K562 (cell line): ENCODE measurements around the gene SLC1A3. TPM values are rescaled to one million over a fixed set of nuclear protein-coding genes. Genes with fewer than 3 reads are reported as not detected.

Experiments used
- ATAC-seq: fragments of 200-7000 bp; cut with Tn5 transposase; 3 replicates; pipeline ENCODE4 v1.9.1; 2020; ENCODE audit warnings: moderate library complexity
- BruUV-seq: library from RNA; stranded (reverse); fragments of 400-500 nt; replicated peaks from 2 replicates; lab custom pipeline; 2021; lab: Mats Ljungman, UMichigan
- CTCF ChIA-PET: fragments of 300-600 bp; formaldehyde crosslinking; extraction: SDS; loops from one replicate; lab custom pipeline; 2021; ENCODE audit warnings: low intra/inter-chr PET ratio; lab: Yijun Ruan, JAX
- POLR2A ChIA-PET: fragments of 300-600, 350-650 bp; sonication (Branson Sonifier 250); formaldehyde crosslinking; extraction: SDS; loops from one replicate; lab custom pipeline; 2021; ENCODE audit warnings: antibody characterized with exemption, inconsistent platforms; lab: Yijun Ruan, JAX
- DNase-seq, 4 experiments: peaks; one replicate each; pipeline versions ENCODE4 v3.0.0 to v3.0.0-alpha.2; 2011 to 2018; ENCODE audit warnings: low spot score in 3 of 4, mixed read lengths in 3 of 4; ENCODE audit errors: extremely low read depth in 1 of 4
- FAIRE-seq: peaks from 2 replicates; lab custom pipeline; 2011; peaks lifted over from hg19 to GRCh38; lab: Jason Lieb, UNC
- H2AFZ ChIP-seq: 2 replicates; pipeline ENCODE4 v1.6.0; 2011; ENCODE audit warnings: low read depth, low read length, control low read depth, inconsistent platforms
- H3K27ac ChIP-seq: fragments of 200-600 bp; 3 replicates; pipeline ENCODE4 v1.8.0; 2011; ENCODE audit warnings: low read depth, mild to moderate bottlenecking, control low read depth, inconsistent platforms, low read length, moderate library complexity, mixed read lengths; ENCODE audit errors: extremely low read depth
- H3K27me3 ChIP-seq, 2 experiments: fragments of 300-600 bp in 1 of 2; 2 replicates in 1 of 2; 3 replicates in 1 of 2; pipeline versions ENCODE4 v1.6.0 to v1.8.0; 2011; ENCODE audit warnings: inconsistent platforms in 2 of 2, low read length in 2 of 2, mild to moderate bottlenecking in 1 of 2, mixed read lengths in 1 of 2, moderate library complexity in 1 of 2; ENCODE audit not compliant: control insufficient read depth in 2 of 2, insufficient read depth in 2 of 2
- H3K36me3 ChIP-seq: fragments of 300-600 bp; 3 replicates; pipeline ENCODE4 v1.8.0; 2011; ENCODE audit warnings: mild to moderate bottlenecking, low read length, inconsistent platforms; ENCODE audit not compliant: control insufficient read depth, insufficient read depth
- H3K4me1 ChIP-seq, 2 experiments: fragments of 200-600 bp in 1 of 2; replicated peaks in 1 of 2; 2 replicates in 1 of 2; 3 replicates in 1 of 2; pipeline versions ENCODE4 v1.5.1 to v1.8.0; 2011; ENCODE audit warnings: inconsistent platforms in 2 of 2, low read length in 2 of 2, mild to moderate bottlenecking in 1 of 2, mixed read lengths in 1 of 2, moderate library complexity in 1 of 2; ENCODE audit not compliant: control insufficient read depth in 2 of 2, insufficient read depth in 2 of 2
- H3K4me2 ChIP-seq: 2 replicates; pipeline ENCODE4 v1.6.1; 2011; ENCODE audit warnings: low read length, control low read depth, inconsistent platforms, mixed read lengths; ENCODE audit not compliant: insufficient read depth
- H3K4me3 ChIP-seq: fragments of 200-600 bp; sonication (generic), shearing (Covaris generic); 2 replicates; pipeline ENCODE4 v1.5.1; 2016; ENCODE audit warnings: control low read depth, inconsistent platforms
- H3K79me2 ChIP-seq: fragments of 200-600 bp; 3 replicates; pipeline ENCODE4 v1.8.0; 2011; ENCODE audit warnings: low read length, inconsistent platforms; ENCODE audit not compliant: control insufficient read depth, insufficient read depth
- H3K9ac ChIP-seq, 2 experiments: 2 replicates each; pipeline versions ENCODE4 v1.6.0 to v1.6.1; 2011; ENCODE audit warnings: low read depth in 2 of 2, low read length in 2 of 2, control low read depth in 1 of 2, inconsistent platforms in 1 of 2, mild to moderate bottlenecking in 1 of 2, mixed read lengths in 1 of 2; ENCODE audit not compliant: insufficient read depth in 1 of 2
- H3K9me1 ChIP-seq: one replicate; pipeline ENCODE4 v1.6.0; 2011; ENCODE audit warnings: inconsistent platforms, mild to moderate bottlenecking, low read length, moderate library complexity; ENCODE audit not compliant: control insufficient read depth, insufficient read depth
- H3K9me3 ChIP-seq: replicated peaks from 2 replicates; pipeline ENCODE4 v1.5.1; 2011; ENCODE audit warnings: low read depth, low read length, inconsistent platforms; ENCODE audit not compliant: control insufficient read depth, insufficient read depth
- H4K20me1 ChIP-seq: replicated peaks from 2 replicates; pipeline ENCODE4 v1.6.1; 2011; ENCODE audit warnings: low read length, inconsistent platforms, mixed read lengths; ENCODE audit not compliant: control insufficient read depth, insufficient read depth
- ARID1B ChIP-seq: fragments of 450-650 bp; IDR thresholded peaks from 2 replicates; pipeline ENCODE4 v1.6.1; 2016; ENCODE audit warnings: antibody characterized with exemption, mild to moderate bottlenecking, inconsistent platforms
- CSDE1 ChIP-seq, 2 experiments: fragments of 450-650 bp; IDR thresholded peaks; 2 replicates each; pipeline ENCODE4 v1.6.1; 2016; ENCODE audit warnings: mild to moderate bottlenecking in 1 of 2
- ERF ChIP-seq: fragments of 450-650 bp; formaldehyde crosslinking; IDR thresholded peaks from 2 replicates; pipeline ENCODE4 v1.4.0; 2020; ENCODE audit warnings: mild to moderate bottlenecking, mixed read lengths
- HNRNPL ChIP-seq: fragments of 200-400 bp; formaldehyde crosslinking; IDR thresholded peaks from 2 replicates; pipeline ENCODE4 v1.6.1; 2017; ENCODE audit warnings: low read depth, mild to moderate bottlenecking, low read length
- MCM5 ChIP-seq: fragments of 450-650 bp; IDR thresholded peaks from 2 replicates; pipeline ENCODE4 v1.6.1; 2016; ENCODE audit warnings: low read depth
- MYC ChIP-seq, 2 experiments: fragments of 250-450 bp in 1 of 2; sonication (Bioruptor Pico) in 1 of 2; IDR thresholded peaks; 2 replicates each; pipeline versions ENCODE4 v1.5.1 to v1.6.1; 2012 to 2021; ENCODE audit warnings: low read depth in 2 of 2, borderline replicate concordance in 1 of 2, improper control_type of control experiment in 1 of 2, low read length in 1 of 2, mild to moderate bottlenecking in 1 of 2, moderate library complexity in 1 of 2
- RBM17 ChIP-seq: fragments of 200-400 bp; formaldehyde crosslinking; IDR thresholded peaks from 2 replicates; pipeline ENCODE4 v1.6.1; 2017; ENCODE audit warnings: low read depth, mild to moderate bottlenecking, low read length, borderline replicate concordance
- SMARCA5 ChIP-seq: fragments of 450-650 bp; IDR thresholded peaks from 2 replicates; pipeline ENCODE4 v1.6.1; 2016
- SOX6 ChIP-seq: fragments of 450-650 bp; IDR thresholded peaks from 2 replicates; pipeline ENCODE4 v1.6.1; 2014; ENCODE audit warnings: mild to moderate bottlenecking
- SP1 ChIP-seq: sonication (generic); formaldehyde crosslinking; IDR thresholded peaks from 2 replicates; pipeline ENCODE4 v1.8.1; 2022; ENCODE audit warnings: mild to moderate bottlenecking, missing genetic modification reagents
- TAF15 ChIP-seq: fragments of 200-400 bp; formaldehyde crosslinking; IDR thresholded peaks from 2 replicates; pipeline ENCODE4 v1.6.1; 2017; ENCODE audit warnings: mild to moderate bottlenecking, low read depth, low read length, moderate library complexity
- TCF3 ChIP-seq: sonication (generic); formaldehyde crosslinking; IDR thresholded peaks from 2 replicates; pipeline ENCODE4 v1.4.0; 2020; ENCODE audit warnings: mild to moderate bottlenecking, missing genetic modification reagents
- ZEB2 ChIP-seq: fragments of 450-650 bp; IDR thresholded peaks from 2 replicates; pipeline ENCODE4 v1.6.1; 2016
- ZNF274 ChIP-seq: IDR thresholded peaks from 2 replicates; pipeline ENCODE4 v1.6.1; 2011; ENCODE audit warnings: low read depth, mild to moderate bottlenecking, low read length, moderate library complexity, borderline replicate concordance
- ZNF583 ChIP-seq: fragments of 250-450 bp; sonication (Bioruptor Pico); IDR thresholded peaks from 2 replicates; pipeline ENCODE4 v1.4.0; 2020
- ZNF699 ChIP-seq: fragments of 250-450 bp; sonication (Bioruptor Pico); IDR thresholded peaks from 2 replicates; pipeline ENCODE4 v1.8.0; 2021; ENCODE audit warnings: mild to moderate bottlenecking, moderate library complexity; ENCODE audit not compliant: insufficient replicate concordance
- WGBS: fragments of 100-300 bp; shearing (Covaris generic); methylation state at CpG from one replicate; pipeline ENCODE4 v1.1.6; 2016; ENCODE audit warnings: low coverage, mixed read lengths; ENCODE audit not compliant: insufficient coverage; ENCODE audit errors: missing lambda C conversion rate; 5-methylcytosine and 5-hydroxymethylcytosine counted together
- in situ Hi-C: fragments of 300-500 bp; cut with MboI; formaldehyde crosslinking; loops from 4 replicates; pipeline ENCODE4 v1.15.0; 2018; ENCODE audit warnings: inconsistent platforms, mixed read lengths
- intact Hi-C: fragments of 100-400 bp; cut with micrococcal nuclease; formaldehyde crosslinking; loops from 2 replicates; pipeline ENCODE4 v1.14.2; 2022
- polyA plus RNA-seq, 8 experiments: library from polyadenylated mRNA; depleted of rRNA in 4 of 8; stranded (reverse) in 5 of 8; unstranded in 3 of 8; fragments of >200 nt; fragmentation: Nextera tagmentation in 2 of 8; fragmentation: Illumina TruSeq in 1 of 8; extraction: Ambion mirVana in 2 of 8; extraction: Trizol in 1 of 8; gene quantifications; 2 replicates each; pipeline versions ENCODE4 v1.2.1 to v1.2.3, GENCODE V29; 2011 to 2014; ENCODE audit warnings: inconsistent platforms in 1 of 8, missing spikeins in 1 of 8
- total RNA-seq, 7 experiments: library from RNA; depleted of rRNA in 6 of 7; stranded (reverse); fragments of >200 nt in 6 of 7; fragmentation: Illumina TruSeq in 2 of 7; extraction: Trizol in 2 of 7; gene quantifications; 2 replicates each; pipeline versions ENCODE4 v1.2.1 to v1.2.3, GENCODE V29; 2011 to 2021; ENCODE audit warnings: low replicate concordance in 1 of 7
- TF ChIP-seq, protein P1 (sequence below), 2 experiments: fragments of 450-650 bp; conservative IDR thresholded peaks; 2 replicates each; pipeline ENCODE4 v1.6.1; 2017; ENCODE audit warnings: mild to moderate bottlenecking in 2 of 2, moderate library complexity in 2 of 2
- TF ChIP-seq, protein P2 (sequence below): IDR thresholded peaks from 2 replicates; pipeline ENCODE4 v1.6.1; 2011; ENCODE audit not compliant: insufficient read length; ENCODE audit errors: extremely low read depth
- TF ChIP-seq, protein P3 (sequence below): sonication (generic); formaldehyde crosslinking; IDR thresholded peaks from 2 replicates; pipeline ENCODE4 v1.8.0; 2022; ENCODE audit warnings: mild to moderate bottlenecking, low read depth, missing genetic modification reagents
- TF ChIP-seq, protein P4 (sequence below), 2 experiments: IDR thresholded peaks; 2 replicates each; pipeline ENCODE4 v1.6.1; 2011; ENCODE audit warnings: borderline replicate concordance in 1 of 2, control low read depth in 1 of 2, low read depth in 1 of 2, low read length in 1 of 2, mild to moderate bottlenecking in 1 of 2, mixed read lengths in 1 of 2, moderate library complexity in 1 of 2; ENCODE audit not compliant: insufficient read depth in 1 of 2, insufficient read length in 1 of 2, poor library complexity in 1 of 2, severe bottlenecking in 1 of 2; ENCODE audit errors: extremely low read depth in 1 of 2

The SLC1A3 gene
- total and polyA plus RNA-seq, 9 of the 15 experiments (the other 6 are each of a cell fraction or from before 2014, with no cell fraction given): 0.13 TPM; not detected in 8

DNA sequence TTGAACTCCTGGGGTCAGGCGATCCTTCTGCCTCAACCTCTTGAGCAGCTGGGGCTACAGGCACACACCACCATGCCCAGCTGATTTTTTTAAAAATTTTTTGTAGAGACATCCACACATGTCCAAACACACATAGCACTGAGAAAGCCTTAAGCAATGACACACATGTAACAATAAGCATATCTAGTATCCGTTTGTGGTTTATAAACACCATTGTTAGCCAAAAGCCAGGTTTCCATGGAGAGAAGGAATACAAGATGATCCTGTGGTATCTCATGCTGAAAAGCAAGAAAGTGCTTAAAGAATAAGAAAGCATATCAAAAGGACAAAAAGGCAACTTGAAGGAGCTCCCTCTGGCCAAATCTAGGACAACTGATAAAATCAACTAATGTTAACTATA is 29.7 kb upstream of the SLC1A3 start:
- BruUV-seq: no TSS peak
- intact Hi-C loops (no loop called here), in situ Hi-C loops (no loop called here)
- DNase-seq (no peak), ATAC-seq (no peak), FAIRE-seq (no peak)
- POLR2A ChIA-PET: no interaction called here
- Histone ChIP-seq H3K9me3 (no peaks in the 10 kb centered on the region), H3K9ac (no peak overlapping the region), H4K20me1 (no peaks in the 10 kb centered on the region), H3K27me3 (peaks cover 0 to 5% of the 10 kb centered on the region in 2 experiments; a peak in 3 of 5 replicates), H3K36me3 (no peaks in the 10 kb centered on the region), H3K4me3 (no peak overlapping the region), H3K79me2 (no peaks in the 10 kb centered on the region), H3K4me2 (no peak overlapping the region), H2AFZ (no peak overlapping the region), H3K4me1 (no peaks in the 10 kb centered on the region), H3K27ac (no peak overlapping the region), H3K9me1 (no peaks in the 10 kb centered on the region)
- 0% methylated on average over 2 of the region's 2 CpGs for WGBS
- TF ChIP-seq, protein P1, sequence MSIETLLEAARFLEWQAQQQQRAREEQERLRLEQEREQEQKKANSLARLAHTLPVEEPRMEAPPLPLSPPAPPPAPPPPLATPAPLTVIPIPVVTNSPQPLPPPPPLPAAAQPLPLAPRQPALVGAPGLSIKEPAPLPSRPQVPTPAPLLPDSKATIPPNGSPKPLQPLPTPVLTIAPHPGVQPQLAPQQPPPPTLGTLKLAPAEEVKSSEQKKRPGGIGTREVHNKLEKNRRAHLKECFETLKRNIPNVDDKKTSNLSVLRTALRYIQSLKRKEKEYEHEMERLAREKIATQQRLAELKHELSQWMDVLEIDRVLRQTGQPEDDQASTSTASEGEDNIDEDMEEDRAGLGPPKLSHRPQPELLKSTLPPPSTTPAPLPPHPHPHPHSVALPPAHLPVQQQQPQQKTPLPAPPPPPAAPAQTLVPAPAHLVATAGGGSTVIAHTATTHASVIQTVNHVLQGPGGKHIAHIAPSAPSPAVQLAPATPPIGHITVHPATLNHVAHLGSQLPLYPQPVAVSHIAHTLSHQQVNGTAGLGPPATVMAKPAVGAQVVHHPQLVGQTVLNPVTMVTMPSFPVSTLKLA (conservative IDR thresholded peaks at IDR 0.05): no peak
- TF ChIP-seq HNRNPL (no peak), SOX6 (no peak), RBM17 (no peak), MCM5 (no peak), ZNF274 (no peak), SP1 (CRISPR knock-in tag) (no peak), TCF3 (no peak), ARID1B (no peak), ZNF583 (CRISPR knock-in tag) (no peak), TAF15 (no peak), CSDE1 (IDR thresholded peaks at IDR 0.05) (no peak), ZNF699 (CRISPR knock-in tag) (no peak), ZEB2 (no peak), MYC (IDR thresholded peaks at IDR 0.05; ENCODE audit: low read depth, low read length) (no peak), MYC (CRISPR knock-in tag; IDR thresholded peaks at IDR 0.05; ENCODE audit: borderline replicate concordance, low read depth) (no peak), ERF (CRISPR knock-in tag) (no peak), SMARCA5 (no peak)
- TF ChIP-seq, protein P2, sequence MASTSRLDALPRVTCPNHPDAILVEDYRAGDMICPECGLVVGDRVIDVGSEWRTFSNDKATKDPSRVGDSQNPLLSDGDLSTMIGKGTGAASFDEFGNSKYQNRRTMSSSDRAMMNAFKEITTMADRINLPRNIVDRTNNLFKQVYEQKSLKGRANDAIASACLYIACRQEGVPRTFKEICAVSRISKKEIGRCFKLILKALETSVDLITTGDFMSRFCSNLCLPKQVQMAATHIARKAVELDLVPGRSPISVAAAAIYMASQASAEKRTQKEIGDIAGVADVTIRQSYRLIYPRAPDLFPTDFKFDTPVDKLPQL: no peak
- TF ChIP-seq, protein P3, sequence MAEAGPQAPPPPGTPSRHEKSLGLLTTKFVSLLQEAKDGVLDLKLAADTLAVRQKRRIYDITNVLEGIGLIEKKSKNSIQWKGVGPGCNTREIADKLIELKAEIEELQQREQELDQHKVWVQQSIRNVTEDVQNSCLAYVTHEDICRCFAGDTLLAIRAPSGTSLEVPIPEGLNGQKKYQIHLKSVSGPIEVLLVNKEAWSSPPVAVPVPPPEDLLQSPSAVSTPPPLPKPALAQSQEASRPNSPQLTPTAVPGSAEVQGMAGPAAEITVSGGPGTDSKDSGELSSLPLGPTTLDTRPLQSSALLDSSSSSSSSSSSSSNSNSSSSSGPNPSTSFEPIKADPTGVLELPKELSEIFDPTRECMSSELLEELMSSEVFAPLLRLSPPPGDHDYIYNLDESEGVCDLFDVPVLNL (CRISPR knock-in tag): no peak
- TF ChIP-seq, protein P4, sequence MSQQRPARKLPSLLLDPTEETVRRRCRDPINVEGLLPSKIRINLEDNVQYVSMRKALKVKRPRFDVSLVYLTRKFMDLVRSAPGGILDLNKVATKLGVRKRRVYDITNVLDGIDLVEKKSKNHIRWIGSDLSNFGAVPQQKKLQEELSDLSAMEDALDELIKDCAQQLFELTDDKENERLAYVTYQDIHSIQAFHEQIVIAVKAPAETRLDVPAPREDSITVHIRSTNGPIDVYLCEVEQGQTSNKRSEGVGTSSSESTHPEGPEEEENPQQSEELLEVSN (IDR thresholded peaks at IDR 0.05; ENCODE audit: borderline replicate concordance in 1 of 2, extremely low read depth in 1 of 2, insufficient read depth in 1 of 2, insufficient read length in 1 of 2, low read depth in 1 of 2, low read length in 1 of 2, poor library complexity in 1 of 2, severe bottlenecking in 1 of 2): no peak
- CTCF ChIA-PET: no interaction called here
